Measurements from ENCODE around the gene PRRT4. TPM values are rescaled to one million over a fixed set of nuclear protein-coding genes. Genes with fewer than 3 reads are reported as not detected.

PRRT4 gene
- total and polyA plus RNA-seq, 2 of the 13 experiments (the other 11 are each of a cell fraction or from before 2014, with no cell fraction given) = not detected

DNA sequence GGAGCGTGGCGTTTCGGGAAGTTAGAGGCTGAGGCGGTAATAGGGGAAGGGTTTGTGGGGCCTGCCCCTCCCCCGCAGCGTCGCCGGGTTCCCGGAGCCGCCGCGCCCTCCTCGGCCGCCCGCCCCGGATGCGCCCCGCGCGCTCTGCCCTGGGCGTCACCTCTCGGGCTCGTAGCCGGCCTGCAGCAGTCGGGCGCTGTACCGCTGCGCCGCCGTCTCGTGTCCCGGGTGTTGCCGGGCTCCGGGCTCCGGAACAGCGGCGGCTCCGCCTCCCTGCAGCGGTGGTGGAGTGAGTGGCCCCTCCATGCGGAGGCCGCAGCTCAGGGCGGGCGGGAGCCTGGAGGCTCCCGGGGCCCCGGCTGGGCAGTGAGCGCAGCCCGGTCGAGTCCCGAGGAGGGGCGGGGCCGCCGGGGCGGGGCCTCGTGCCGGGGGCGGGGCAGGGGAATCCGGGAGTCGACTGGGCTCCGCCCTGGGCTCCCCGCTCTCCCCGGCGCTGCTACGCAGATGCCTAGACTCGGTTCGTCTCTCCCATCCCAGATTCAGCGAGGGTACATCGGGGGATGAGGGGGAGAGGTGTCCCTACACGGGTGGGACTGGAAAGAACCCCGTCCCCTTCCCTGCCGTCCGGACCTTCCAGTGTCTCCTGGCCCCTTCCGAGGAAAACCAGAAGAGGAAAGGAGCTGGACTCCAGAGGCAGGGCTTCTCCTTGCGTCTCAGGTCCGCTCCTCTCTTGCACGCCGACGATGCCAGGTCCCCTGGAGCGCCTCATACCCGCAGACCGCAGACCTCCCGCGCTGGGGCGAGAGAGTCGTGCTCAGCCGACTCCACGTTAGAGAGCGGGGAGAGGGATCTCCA is 48.3 kb upstream of the PRRT4 start, which contains the start of gene IMPDH1 (continued):
- TF ChIP-seq ATAD3A (CRISPR knock-in tag; IDR thresholded peaks at IDR 0.05) (no peak), SSRP1 (CRISPR knock-in tag; IDR thresholded peaks at IDR 0.05) (no peak), HNF4A (CRISPR knock-in tag; IDR thresholded peaks at IDR 0.05) (no peak), POLR2G (IDR thresholded peaks at IDR 0.05; ENCODE audit: low read depth, low read length) (peak; percentile 68), ZNF564 (CRISPR knock-in tag; IDR thresholded peaks at IDR 0.05) (no peak), RBAK (CRISPR knock-in tag; IDR thresholded peaks at IDR 0.05) (no peak), ZFX (CRISPR knock-in tag; IDR thresholded peaks at IDR 0.05; ENCODE audit: low read depth) (peak; percentile 81), ATF7-NPFF (CRISPR knock-in tag; IDR thresholded peaks at IDR 0.05; ENCODE audit: low read depth) (no peak), ZNF607 (CRISPR knock-in tag; IDR thresholded peaks at IDR 0.05; ENCODE audit: borderline replicate concordance) (0 out of 2 replicates have a peak, but pooled peaks have one; percentile 30), SUZ12 (IDR thresholded peaks at IDR 0.05; ENCODE audit: low read depth, low read length) (no peak), SAP130 (CRISPR knock-in tag; IDR thresholded peaks at IDR 0.05; ENCODE audit: low read depth) (peak; percentile 64), KDM6A (CRISPR knock-in tag; IDR thresholded peaks at IDR 0.05; ENCODE audit: low read depth) (no peak), BRF2 (CRISPR knock-in tag; IDR thresholded peaks at IDR 0.05) (no peak), SOX5 (CRISPR knock-in tag; IDR thresholded peaks at IDR 0.05; ENCODE audit: borderline replicate concordance) (peak; percentile 7; the same call in 1 of the 2 replicates), ZNF33A (CRISPR knock-in tag; IDR thresholded peaks at IDR 0.05; ENCODE audit: borderline replicate concordance) (no peak), SCMH1 (CRISPR knock-in tag; IDR thresholded peaks at IDR 0.05; ENCODE audit: borderline replicate concordance) (no peak), ZNF615 (CRISPR knock-in tag; IDR thresholded peaks at IDR 0.05; ENCODE audit: borderline replicate concordance) (no peak), ZFP90 (CRISPR knock-in tag; IDR thresholded peaks at IDR 0.05; ENCODE audit: borderline replicate concordance) (no peak), NFATC3 (CRISPR knock-in tag; IDR thresholded peaks at IDR 0.05) (no peak), FOXK1 (CRISPR knock-in tag; IDR thresholded peaks at IDR 0.05; ENCODE audit: borderline replicate concordance, low read depth) (no peak), PTBP1 (IDR thresholded peaks at IDR 0.05; ENCODE audit: low read depth, low read length, poor library complexity, severe bottlenecking) (no peak)
- TF ChIP-seq, protein P1, sequence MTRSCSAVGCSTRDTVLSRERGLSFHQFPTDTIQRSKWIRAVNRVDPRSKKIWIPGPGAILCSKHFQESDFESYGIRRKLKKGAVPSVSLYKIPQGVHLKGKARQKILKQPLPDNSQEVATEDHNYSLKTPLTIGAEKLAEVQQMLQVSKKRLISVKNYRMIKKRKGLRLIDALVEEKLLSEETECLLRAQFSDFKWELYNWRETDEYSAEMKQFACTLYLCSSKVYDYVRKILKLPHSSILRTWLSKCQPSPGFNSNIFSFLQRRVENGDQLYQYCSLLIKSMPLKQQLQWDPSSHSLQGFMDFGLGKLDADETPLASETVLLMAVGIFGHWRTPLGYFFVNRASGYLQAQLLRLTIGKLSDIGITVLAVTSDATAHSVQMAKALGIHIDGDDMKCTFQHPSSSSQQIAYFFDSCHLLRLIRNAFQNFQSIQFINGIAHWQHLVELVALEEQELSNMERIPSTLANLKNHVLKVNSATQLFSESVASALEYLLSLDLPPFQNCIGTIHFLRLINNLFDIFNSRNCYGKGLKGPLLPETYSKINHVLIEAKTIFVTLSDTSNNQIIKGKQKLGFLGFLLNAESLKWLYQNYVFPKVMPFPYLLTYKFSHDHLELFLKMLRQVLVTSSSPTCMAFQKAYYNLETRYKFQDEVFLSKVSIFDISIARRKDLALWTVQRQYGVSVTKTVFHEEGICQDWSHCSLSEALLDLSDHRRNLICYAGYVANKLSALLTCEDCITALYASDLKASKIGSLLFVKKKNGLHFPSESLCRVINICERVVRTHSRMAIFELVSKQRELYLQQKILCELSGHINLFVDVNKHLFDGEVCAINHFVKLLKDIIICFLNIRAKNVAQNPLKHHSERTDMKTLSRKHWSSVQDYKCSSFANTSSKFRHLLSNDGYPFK (CRISPR knock-in tag; IDR thresholded peaks at IDR 0.05; ENCODE audit: borderline replicate concordance) = no peak
- TF ChIP-seq, protein P2, sequence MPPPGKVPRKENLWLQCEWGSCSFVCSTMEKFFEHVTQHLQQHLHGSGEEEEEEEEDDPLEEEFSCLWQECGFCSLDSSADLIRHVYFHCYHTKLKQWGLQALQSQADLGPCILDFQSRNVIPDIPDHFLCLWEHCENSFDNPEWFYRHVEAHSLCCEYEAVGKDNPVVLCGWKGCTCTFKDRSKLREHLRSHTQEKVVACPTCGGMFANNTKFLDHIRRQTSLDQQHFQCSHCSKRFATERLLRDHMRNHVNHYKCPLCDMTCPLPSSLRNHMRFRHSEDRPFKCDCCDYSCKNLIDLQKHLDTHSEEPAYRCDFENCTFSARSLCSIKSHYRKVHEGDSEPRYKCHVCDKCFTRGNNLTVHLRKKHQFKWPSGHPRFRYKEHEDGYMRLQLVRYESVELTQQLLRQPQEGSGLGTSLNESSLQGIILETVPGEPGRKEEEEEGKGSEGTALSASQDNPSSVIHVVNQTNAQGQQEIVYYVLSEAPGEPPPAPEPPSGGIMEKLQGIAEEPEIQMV (CRISPR knock-in tag; IDR thresholded peaks at IDR 0.05; ENCODE audit: low read depth) = no peak
- TF ChIP-seq, protein P3, sequence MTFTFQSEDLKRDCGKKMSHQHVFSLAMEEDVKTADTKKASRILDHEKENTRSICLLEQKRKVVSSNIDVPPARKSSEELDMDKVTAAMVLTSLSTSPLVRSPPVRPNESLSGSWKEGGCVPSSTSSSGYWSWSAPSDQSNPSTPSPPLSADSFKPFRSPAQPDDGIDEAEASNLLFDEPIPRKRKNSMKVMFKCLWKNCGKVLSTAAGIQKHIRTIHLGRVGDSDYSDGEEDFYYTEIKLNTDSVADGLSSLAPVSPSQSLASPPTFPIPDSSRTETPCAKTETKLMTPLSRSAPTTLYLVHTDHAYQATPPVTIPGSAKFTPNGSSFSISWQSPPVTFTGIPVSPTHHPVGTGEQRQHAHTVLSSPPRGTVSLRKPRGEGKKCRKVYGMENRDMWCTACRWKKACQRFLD (CRISPR knock-in tag; IDR thresholded peaks at IDR 0.05; ENCODE audit: borderline replicate concordance) = no peak

Data from HepG2 (cell line).